ENCODE measurements around the gene UBAC2.
"Not testable (repeated sequence)": the region's sequence is repeated elsewhere in the genome, so short reads cannot be mapped to it uniquely, and the experiment has no call there.

UBAC2 gene

GRCh38 chr13:99190147-99190985 lies 10.3 kb upstream of the UBAC2 start:
- DNase-seq, result no peak

DNA sequence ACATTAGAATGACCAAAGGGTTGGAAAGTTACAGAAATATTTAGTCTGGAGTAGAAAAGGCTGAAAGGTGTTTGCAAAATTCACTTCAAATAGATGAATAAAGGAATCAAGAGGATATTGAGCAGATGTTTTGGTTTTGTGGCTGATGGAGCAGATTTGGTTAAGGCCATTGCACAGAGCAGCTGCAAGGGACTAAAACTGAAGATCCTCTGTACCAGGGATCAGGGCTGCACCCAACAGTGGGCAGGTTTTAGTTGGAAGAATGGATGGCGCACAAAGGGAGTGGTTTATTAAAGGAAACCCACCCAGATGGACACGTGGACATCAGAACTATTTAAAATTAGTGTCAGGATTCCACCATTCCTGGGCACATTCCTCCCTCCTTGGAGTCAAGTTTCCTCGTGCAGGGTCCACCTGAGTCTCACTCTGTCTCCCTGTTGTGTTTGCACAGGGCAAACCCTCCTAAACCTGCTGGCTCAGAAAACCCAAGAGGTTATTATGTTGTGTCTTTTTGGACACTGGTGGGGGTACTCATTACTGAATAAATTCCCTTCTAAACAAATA lies 9.2 kb upstream of the UBAC2 start:
- DNase-seq, result no peak

DNA sequence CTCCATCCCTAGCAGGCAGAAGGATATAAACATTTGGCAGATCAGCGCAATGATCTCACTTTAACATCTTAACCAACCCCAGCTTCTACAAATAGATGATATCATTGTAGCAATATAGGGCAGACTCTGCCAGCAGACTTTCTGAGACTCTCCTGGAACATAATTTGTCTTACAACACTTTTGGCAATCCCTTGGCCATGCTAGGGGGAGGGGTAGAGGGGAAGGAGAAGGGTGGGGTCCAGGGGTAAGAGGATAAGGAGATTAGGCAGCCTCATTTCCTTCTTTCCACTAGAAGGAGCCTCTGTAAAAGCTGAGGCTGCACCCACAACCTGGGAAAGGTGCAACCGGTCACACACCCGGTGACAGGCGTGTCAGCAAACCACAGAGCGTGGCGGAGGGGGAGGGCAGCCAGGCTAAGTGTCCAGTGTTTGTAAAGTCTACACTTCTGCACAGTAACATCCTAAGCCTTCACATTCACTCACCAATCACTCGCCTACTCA lies 8.7 kb upstream of the UBAC2 start:
- DNase-seq, result no peak

- DNase-seq, result no peak
Measured at GRCh38 chr13:99192480-99192879, 8.2 kb upstream of the UBAC2 start.

DNA sequence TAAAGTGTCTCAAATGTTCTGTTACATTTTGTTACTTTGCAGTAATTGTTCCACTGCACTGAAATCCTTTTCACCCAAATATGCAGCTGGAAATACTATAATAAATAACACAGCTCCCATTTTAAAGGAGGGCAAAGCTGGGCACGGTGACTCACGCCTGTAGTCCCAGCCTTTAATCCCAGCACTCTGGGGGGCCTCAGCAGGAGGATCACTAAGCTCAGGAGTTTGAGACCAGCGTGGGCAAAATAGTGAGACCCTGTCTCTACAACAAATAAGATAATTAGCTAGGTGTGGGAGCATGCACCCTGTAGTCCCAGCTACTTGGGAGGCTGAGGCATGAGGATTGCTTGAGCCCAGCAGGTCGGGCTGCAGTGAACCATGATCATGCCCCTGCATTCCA lies 7.5 kb upstream of the UBAC2 start:
- no peak for DNase-seq

GRCh38 chr13:99196466-99197116 lies 4.1 kb upstream of the UBAC2 start:
- DNase-seq, result peak in 1 of 2 donors; percentile 73

DNA sequence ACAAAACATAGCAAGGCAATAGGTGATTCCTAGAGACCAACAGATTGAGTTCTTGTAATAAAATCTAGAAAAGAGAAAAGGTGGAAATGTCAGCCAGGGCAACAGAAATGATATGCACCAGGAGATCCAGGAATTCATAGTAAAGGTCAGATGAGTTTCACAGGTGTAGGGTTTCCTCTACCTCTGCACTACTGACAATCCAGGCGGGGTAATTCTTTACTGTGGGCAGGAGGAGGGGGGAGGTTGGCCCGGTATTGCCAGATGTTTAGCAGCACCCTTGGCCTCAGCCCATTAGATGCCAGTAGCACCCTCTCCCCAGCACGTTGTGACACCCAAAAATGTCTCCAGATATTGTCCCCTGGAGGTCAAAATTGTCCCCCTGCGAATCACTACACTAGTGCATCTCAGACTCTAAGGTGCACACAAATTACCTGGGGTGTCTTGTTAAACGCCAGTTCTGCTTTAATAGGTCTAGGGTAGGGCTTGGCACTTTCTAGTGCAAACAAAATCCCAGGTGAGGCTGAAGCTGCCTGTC lies 3.5 kb upstream of the UBAC2 start:
- DNase-seq, result no peak

GRCh38 chr13:99199541-99200431 lies 868 bp upstream of the UBAC2 start:
- no peak for DNase-seq

- DNase-seq, result no peak
Measured at GRCh38 chr13:99203601-99204579, 3.2 kb downstream of the UBAC2 start.

- DNase-seq, result no peak
Measured at GRCh38 chr13:99205621-99206220, 5.1 kb downstream of the UBAC2 start.

DNA sequence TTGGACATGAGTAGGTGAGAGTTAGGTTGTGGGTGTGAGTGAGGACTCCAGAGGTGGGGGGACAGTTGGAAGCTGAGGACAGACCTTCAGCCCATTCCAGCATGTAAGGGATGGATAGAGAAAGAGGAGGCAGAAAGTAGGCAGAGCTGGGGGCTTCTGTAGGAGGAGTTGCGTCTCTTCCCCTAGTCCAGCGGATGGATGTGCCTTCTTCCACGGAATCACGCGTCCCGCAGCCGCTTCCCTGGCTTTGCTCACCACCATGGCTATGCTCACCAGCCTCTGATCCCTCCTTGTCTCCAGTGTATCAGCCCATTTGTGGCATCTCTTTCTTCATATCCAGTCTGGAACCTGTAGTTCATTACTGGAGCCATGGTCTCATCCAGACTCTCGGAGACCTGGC lies 5.6 kb downstream of the UBAC2 start:
- no peak for DNase-seq

DNA sequence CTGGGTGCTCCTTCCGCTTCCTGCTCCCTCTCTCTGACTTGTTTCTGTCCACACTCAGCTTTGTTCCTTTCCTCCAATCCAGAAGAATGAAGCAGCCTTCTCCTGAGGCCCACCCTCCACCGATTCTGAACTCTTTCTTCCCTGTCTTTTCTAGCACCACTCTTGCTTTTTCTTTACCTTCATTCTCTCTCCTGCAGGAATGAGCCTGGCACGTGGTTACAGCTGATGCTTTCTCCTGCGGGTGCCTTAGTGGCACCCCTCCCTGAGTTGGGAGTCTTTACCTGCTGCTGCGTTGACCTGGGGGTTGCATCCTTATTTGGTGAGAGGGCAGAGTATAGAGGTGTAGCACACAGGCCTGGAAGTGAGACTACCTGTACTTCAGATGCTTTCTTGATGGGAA lies 6.2 kb downstream of the UBAC2 start:
- DNase-seq, result no peak

DNA sequence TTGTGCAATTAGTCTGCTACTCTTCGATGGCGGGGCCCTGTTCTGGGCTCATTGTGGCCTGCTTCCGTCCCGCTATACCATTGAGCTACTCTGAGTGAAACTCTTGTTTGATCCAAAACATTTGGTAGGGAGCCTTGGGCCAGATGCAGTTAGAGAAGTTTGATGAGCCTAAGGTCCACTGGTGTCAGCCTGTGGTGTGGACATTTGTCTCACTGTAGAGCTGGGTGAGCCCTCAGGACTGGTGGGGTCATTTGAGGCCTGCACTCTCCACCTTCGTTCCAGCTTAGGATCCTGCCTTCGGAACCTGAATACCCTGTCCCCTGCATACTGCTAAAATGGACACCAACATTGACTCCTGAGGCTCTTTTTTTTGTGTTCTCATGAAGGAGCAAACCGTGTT lies 6.9 kb downstream of the UBAC2 start:
- no peak for DNase-seq

- no peak for DNase-seq
Measured at GRCh38 chr13:99208185-99208584, 7.5 kb downstream of the UBAC2 start.

DNA sequence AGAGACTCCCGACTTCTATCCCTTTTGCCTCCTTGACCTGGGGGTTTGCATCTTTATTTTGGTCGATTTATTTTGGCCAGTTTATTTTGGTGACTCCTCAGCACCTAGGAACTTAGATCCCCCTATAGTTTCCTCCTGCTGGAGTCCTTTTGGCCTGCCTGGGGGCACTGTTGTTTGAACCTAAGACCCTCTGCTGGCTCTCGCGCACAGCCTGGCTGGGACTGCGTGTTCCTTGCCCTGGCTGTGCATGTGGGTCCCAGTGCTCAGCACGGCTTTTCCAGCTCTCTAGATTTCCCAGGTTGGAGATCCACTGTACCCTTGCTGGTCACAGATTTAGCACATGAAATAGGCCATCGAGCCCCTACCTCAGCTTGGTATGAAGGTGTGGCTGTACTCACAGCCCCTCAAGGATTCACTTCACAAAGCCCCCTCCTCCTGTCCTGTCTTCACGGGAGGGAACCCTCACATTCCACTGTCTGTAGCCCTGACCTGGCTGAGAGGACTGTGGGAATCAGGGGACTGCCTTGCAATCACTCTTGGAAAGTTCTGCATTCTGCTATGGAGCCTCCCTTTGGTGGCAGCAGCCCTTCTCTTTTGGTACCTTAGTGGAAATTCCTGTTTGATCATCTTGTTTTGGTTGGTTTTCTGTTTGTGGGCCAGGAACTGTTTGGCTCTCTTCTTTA lies 8.3 kb downstream of the UBAC2 start:
- no peak for DNase-seq

DNA sequence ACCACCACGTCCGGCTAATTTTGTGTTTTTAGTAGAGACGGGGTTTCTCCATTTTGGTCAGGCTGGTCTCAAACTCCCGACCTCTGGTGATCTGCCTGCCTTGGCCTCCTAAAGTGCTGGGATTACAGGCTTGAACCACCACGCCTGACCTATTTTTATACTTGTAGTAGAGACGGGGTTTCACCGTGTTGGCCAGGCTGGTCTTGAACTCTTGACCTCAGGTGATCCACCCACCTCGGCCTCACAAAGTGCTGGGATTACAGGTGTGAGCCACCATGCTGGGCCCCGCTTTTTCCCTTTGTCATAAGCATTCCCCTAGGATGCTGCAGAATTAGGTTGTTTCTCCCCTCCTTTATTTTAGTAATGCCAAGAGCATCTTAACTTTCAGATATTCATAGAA lies 10.0 kb downstream of the UBAC2 start:
- DNase-seq, result not testable (repeated sequence)

GRCh38 chr13:99211421-99212035 lies 10.9 kb downstream of the UBAC2 start:
- DNase-seq, result no peak

DNA sequence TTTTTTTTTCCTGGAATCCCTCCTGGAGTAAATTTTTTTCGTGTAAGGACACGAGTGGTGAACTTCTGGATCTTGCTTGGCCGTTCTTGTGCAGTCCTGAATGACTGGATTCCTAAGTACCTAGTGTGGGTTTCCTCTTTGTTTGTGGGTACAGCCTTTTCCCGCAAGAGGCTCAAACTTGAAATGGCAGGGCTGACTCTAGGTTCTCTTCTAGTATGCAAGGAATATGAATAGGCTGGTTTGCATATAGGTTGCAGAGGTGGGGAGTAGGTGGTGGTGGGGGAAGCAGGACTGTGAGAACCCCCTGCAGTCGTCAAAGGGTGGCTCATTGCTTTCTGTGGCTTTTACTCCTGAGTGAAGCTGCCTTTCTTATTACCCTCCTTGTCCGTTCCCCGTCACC lies 13.6 kb downstream of the UBAC2 start:
- DNase-seq, result no peak

- no peak for DNase-seq
Measured at GRCh38 chr13:99214731-99215130, 14.1 kb downstream of the UBAC2 start.
